ENCODE data around the gene INPP4A.

GRCh38 chr2:98501876-98502275 lies 57.2 kb downstream of the INPP4A start:
- TF ChIP-seq, protein P1, sequence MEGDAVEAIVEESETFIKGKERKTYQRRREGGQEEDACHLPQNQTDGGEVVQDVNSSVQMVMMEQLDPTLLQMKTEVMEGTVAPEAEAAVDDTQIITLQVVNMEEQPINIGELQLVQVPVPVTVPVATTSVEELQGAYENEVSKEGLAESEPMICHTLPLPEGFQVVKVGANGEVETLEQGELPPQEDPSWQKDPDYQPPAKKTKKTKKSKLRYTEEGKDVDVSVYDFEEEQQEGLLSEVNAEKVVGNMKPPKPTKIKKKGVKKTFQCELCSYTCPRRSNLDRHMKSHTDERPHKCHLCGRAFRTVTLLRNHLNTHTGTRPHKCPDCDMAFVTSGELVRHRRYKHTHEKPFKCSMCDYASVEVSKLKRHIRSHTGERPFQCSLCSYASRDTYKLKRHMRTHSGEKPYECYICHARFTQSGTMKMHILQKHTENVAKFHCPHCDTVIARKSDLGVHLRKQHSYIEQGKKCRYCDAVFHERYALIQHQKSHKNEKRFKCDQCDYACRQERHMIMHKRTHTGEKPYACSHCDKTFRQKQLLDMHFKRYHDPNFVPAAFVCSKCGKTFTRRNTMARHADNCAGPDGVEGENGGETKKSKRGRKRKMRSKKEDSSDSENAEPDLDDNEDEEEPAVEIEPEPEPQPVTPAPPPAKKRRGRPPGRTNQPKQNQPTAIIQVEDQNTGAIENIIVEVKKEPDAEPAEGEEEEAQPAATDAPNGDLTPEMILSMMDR (IDR thresholded peaks at IDR 0.05) = no peak
- no peak for TF ChIP-seq ZFX (IDR thresholded peaks at IDR 0.05; ENCODE audit: borderline replicate concordance)

All from 22Rv1 (cell line).